SK-N-SH (cell line): Measurements from ENCODE around the gene TGM6.

Source experiments
- CHD2 ChIP-seq: fragments of 150-350 bp; IDR thresholded peaks from 2 replicates; pipeline ENCODE4 v1.6.1; 2018; ENCODE audit warnings: low read length; ENCODE audit not compliant: partially characterized antibody
- CTCF ChIP-seq: fragments of 200-600 bp; sonication (generic); IDR thresholded peaks from 2 replicates; pipeline ENCODE4 v1.6.1; 2017; ENCODE audit warnings: antibody characterized with exemption, mild to moderate bottlenecking, moderate library complexity
- EZH2phosphoT487 ChIP-seq: fragments of 200-600 bp; sonication (generic); IDR thresholded peaks from 2 replicates; pipeline ENCODE4 v1.6.1; 2017; ENCODE audit warnings: low read depth, mixed run types, mild to moderate bottlenecking, antibody characterized with exemption, moderate library complexity, borderline replicate concordance
- JUND ChIP-seq: IDR thresholded peaks from 2 replicates; pipeline ENCODE4 v1.4.0; 2012
- MXI1 ChIP-seq: IDR thresholded peaks from 2 replicates; pipeline ENCODE4 v1.6.1; 2012; ENCODE audit warnings: mild to moderate bottlenecking, low read depth, low read length, improper control_type of control experiment
- POLR2AphosphoS5 ChIP-seq: IDR thresholded peaks from 2 replicates; pipeline ENCODE4 v1.6.1; 2012; ENCODE audit warnings: low read depth, low read length
- SIN3A ChIP-seq: IDR thresholded peaks from 2 replicates; pipeline ENCODE4 v1.6.1; 2012; ENCODE audit warnings: low read depth, mild to moderate bottlenecking, low read length, moderate library complexity, borderline replicate concordance

- TF ChIP-seq CTCF (peak; percentile 65), SIN3A (no peak), POLR2AphosphoS5 (no peak), CHD2 (no peak), MXI1 (no peak), EZH2phosphoT487 (no peak), JUND (no peak)
These were observed 6.5 kb downstream of the TGM6 start for GRCh38 chr20:2387180-2387577.
